ENCODE data around the gene KRTAP3-3.
"Not testable (repeated sequence)": the region's sequence is repeated elsewhere in the genome, so short reads cannot be mapped to it uniquely, and the experiment has no call there.

KRTAP3-3 gene

DNA sequence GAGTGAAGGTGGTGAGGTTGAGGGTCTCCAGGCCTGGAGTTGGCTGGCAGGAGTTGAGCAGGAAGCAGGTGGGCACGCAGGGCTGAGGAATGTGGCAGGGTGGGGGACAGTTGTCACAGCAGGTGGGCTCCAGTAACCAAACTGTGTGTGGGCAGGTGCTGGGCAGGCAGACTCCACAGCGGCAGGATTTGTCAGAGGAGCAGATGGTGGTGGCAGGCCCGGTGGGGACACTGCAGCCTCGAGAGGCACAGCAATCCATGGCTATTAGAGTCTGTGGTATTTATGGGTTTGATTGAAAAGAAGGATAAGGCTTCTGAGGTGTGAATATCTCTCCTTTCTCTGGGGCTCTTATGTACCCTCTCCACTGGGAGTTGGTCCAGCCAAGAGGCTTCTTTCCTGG is at the start of gene KRTAP3-3:
Gene KRTAP3-3, minus strand, starts transcription at position 326 of the 400 bp plus-strand sequence. Its CDS starts 67 bp downstream, at position 259.
- DNase-seq = no peak

- no peak for DNase-seq
These were observed 49.0 kb upstream of the KRTAP3-3 start for GRCh38 chr17:41042953-41043352.

- not testable (repeated sequence) for DNase-seq
These were observed 47.0 kb upstream of the KRTAP3-3 start, which contains the start of gene KRTAP1-1 for GRCh38 chr17:41040783-41041571. Gene KRTAP1-1 (minus strand): TSS chr17:41041450. CDS start chr17:41041397, 53 bp downstream.

DNA sequence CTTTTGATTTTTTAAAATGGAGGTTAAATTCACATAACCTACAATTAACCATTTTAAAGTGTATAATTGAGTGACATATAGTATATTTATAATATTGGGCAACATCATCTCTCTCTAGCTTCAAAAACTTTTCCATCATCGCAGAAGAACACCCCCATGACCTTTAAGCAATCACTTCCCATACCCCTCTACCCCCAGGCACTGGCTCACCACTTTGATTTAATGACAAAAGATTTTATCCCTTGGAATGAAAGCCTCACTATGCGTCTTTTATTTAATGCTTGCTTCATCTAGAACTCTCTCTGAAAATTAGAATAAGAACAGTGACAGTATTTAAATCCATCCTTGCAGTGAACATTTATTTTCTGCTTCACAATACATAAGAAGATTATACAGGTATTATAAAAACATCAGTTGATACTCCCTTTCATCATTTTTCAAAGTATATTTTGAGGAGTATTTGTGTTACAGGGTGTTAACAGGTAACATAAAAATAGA is 43.9 kb upstream of the KRTAP3-3 start:
- no peak for DNase-seq

DNA sequence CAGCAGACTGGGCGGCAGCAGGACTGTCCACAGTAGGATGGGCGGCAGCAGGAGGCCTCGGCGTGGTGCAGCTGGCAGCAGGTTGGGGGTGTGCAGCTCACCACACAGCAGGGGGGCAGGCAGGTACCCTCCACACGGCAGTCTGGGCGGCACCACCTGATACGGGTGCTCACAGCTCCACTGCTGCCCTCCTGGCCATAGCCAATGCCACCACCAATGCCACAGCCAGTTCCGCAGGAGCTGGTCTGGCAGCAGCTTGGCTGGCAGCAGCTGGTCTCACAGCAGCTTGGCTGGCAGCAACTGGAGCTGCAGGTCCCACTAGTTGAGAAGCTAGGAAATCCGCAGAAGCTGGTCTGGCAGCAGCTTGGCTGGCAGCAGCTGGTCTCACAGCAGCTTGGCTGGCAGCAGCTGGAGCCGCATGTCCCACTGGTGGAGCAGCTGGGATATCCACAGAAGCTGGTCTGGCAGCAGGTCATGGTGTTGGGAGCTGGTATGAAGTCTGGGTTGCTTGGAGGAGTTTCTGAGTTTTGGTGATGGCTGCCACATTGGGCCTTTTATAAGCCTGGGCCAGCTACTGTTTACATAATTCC is 40.5 kb upstream of the KRTAP3-3 start, which contains the start of gene KRTAP1-3:
Gene KRTAP1-3, minus strand, starts transcription at position 529 of the 590 bp plus-strand sequence. Its CDS starts 53 bp downstream, at position 476.
- not testable (repeated sequence) for DNase-seq

- DNase-seq = no peak
These were observed 35.8 kb upstream of the KRTAP3-3 start, which contains the start of gene KRTAP1-4 for GRCh38 chr17:41029633-41030245. Gene KRTAP1-4 (minus strand): TSS chr17:41030195. CDS start chr17:41030078, 117 bp downstream.

- DNase-seq = no peak
These were observed 32.9 kb upstream of the KRTAP3-3 start, which contains the start of gene KRTAP1-5 for GRCh38 chr17:41026715-41027471. Gene KRTAP1-5 (minus strand): TSS chr17:41027208. CDS start chr17:41027155, 53 bp downstream.

- DNase-seq = no peak
These were observed 30.7 kb upstream of the KRTAP3-3 start for GRCh38 chr17:41024697-41025096.

GRCh38 chr17:41020336-41020735 is 26.4 kb upstream of the KRTAP3-3 start:
- DNase-seq = no peak

DNA sequence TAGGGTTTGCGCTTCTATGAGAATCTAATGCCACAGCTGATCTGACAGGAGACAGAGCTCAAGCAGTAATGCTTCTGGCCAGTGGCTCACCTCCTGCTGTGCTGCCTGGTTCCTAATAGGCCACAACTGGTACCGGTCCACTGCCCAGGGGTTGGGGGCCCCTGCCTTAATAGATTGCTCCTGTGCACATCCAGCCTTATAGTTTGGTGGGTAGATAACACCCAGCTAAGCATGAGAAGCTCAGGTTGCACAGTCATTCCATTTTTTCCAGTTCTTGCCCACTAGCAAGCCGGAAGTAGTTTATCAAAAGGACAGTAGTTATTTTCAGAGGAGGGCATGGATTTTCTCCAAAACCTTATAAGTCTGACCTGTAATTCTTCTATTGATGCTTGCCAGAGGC is 25.5 kb upstream of the KRTAP3-3 start:
- DNase-seq = no peak

DNA sequence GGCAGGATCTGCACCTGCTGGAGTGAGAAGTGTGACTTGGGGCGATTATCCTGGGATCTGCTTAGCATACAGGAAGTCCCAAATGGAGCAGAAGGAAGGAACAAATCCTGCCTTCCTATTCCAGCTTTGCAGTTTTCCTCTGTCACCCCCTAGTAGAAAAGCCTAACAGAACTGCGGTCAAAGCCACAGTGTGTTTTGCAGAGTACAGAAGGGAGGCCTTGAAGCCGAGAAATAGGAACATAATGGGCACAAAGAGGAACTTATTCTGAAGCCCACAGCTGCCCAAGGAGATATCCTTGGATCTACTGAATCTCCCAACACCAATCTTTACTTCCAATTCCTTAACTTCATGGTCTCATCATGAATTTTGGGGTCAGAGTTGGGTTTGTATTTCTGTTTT is 24.6 kb upstream of the KRTAP3-3 start:
- no peak for DNase-seq

DNA sequence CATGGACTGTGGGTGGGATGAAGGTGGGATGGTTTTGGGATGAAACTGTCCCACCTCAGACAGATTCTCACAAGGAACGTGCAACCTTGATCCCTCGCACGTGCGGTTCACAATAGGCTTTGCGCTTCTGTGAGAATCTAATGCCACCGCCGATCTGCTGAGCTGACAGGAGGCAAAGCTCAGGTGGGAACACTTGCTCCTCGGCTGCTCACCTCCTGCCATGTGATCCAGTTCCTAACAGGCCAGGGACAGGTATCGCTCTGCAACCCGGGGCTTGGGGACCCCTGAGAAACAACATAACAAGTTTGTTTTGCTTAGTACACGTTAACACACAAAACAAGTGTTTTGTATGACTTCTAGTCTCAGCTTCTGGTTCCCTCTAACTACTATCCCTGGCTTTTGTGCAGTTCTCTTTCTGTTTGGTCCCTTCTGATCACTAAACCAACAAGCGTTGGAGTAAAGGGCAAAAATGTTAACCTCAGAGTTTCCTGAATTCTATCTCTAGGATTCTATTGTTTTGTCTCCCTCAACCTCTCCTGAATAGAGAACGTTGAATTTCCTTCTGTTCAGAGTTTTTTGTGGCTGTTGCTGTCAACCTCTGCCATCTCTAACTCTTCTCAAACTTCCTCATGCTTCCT is 22.7 kb upstream of the KRTAP3-3 start:
- no peak for DNase-seq

- no peak for DNase-seq
These were observed 21.5 kb upstream of the KRTAP3-3 start for GRCh38 chr17:41015454-41015853.

DNA sequence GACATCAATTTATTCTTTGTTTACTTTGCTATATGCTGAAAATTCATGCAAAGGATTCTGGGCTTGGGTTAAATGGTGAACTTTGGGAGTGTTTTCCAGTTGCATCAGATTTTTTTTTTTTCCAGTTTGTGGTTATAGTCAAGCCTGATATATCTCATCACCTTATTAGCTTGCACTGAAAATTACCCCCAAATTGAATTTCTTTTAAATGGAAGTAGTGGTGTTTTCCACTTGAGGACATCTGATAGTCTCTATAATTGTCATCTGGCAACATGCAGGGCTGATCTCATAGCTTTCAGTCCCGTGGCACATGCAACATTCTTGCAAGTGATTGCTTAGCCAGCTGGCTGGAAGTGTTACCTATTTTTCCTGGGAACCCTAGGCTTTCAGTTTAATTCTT is 19.6 kb upstream of the KRTAP3-3 start:
- DNase-seq = no peak

DNA sequence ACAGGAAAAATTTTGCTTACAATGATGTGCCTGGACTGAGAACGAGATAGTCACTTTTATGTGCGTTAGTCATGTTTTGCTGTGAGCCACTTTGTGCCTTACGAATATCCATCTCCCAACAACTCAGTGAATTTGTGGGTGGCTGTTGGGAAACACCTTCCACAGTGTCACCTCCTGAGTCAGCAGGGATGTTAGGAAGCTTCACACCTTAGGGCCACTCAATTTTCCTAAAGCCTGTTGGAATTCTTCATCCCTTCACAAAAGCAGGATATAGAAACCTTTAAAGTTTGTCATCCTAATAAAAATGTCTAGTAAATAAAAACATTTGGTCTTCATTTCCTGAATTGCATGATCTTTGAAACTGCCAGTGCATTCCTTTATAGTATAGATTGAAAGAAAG is 19.2 kb upstream of the KRTAP3-3 start:
- DNase-seq = no peak

DNA sequence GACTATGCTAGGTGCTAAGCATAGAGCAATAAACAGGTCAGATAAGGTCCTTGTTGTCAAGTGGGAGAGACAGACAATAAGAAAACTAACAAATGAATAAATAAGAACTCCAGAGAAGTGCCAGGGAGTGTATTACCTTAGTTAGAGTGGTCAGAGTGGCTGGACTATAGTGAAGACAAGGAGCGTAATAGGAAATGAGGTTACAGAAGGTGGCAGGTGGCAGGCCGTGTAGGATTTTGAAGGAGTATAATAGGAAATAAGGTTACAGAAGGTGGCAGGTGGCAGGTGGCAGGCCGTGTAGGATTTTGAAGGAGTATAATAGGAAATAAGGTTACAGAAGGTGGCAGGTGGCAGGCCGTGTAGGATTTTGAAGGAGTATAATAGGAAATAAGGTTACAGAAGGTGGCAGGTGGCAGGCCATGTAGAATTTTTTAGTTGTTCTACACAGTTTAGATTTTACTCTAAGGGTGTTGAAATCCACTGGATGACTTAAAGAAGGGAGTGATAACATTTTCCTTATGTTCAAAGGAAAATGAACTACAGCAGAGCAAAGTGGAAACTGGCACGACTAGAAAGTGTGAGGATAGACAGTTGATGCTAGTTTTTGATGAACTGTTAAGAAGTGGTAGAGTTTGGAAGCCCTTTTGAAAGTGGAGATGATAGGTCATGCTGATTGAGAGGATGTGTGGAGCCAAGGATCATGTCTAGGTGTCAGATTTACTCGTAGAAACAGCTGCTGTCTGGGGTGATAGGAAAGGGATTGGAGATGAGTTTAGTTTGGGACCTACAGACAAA is 18.6 kb upstream of the KRTAP3-3 start:
- no peak for DNase-seq

DNA sequence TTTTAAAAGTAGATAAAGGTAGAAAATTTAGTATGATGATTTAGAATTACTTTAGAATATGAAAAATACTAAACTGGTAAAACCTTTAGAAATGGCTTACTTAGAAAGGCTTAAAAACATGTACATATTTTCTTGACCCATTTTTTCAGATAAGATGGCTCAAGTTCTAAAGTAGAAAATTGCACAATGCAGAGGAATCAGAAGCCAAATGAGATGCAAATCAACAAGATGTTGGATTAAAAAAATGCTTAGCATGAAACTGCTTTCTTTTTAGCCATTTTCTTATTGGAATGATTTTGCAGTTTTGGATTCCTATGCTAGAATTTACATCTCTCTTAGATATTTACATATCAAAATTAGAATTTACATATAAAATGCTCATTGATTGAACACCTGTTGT is 16.5 kb upstream of the KRTAP3-3 start:
- DNase-seq = no peak

GRCh38 chr17:41009936-41010335 is 16.0 kb upstream of the KRTAP3-3 start:
- DNase-seq = no peak

DNA sequence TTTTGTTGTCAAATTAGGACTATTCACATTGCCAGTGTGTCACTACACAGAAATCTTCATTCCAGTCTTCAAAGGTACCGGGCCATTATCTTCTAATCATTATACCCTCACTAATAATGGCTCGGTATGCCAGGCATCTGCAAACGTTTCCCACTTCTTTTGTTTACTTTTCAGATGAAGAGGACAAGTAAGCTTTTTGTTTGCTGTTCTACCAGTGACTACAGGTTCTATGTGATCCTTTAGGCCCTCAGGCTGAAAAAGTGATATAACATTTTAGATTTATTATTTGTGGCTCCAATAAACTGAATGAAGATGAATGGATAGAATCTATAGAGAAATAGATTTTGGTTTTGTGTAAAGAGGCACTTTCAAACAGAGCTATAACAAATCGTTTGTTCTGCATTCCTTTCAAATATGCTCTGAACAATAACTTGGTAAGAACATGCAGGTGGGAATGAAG is 15.4 kb upstream of the KRTAP3-3 start:
- DNase-seq = no peak

GRCh38 chr17:41008811-41009210 is 14.8 kb upstream of the KRTAP3-3 start, which contains the start of gene KRTAP3-1:
Gene KRTAP3-1 (minus strand): TSS chr17:41009128. CDS start chr17:41009074, 54 bp downstream.
- DNase-seq = no peak

DNA sequence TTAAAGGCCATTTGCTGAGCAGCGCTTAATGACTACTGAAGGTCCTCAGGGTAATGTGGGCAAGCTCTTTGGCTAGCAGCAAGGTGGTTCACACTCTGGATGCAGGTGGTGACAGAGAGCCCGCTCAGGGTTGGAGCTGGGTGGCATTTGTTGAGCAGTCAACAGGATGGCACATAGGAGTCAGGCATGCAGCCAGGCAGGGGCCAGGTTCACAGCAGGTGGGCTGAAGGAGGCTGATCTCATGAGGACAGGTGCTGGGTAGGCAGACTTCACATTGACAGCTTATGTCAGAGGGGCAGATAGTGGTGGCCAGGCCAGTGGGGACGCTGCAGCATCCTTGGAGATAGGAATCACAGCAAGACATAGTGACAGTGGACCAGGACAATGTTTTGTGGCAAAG is 10.4 kb upstream of the KRTAP3-3 start:
- no peak for DNase-seq
